NCI-H2107 (cell line): ENCODE data around the gene HSP90AB1.

ENCODE experiments used
- DNase-seq: peaks from one replicate; lab custom pipeline; 2025; lab: John Stamatoyannopoulos, UW

The HSP90AB1 gene

DNA sequence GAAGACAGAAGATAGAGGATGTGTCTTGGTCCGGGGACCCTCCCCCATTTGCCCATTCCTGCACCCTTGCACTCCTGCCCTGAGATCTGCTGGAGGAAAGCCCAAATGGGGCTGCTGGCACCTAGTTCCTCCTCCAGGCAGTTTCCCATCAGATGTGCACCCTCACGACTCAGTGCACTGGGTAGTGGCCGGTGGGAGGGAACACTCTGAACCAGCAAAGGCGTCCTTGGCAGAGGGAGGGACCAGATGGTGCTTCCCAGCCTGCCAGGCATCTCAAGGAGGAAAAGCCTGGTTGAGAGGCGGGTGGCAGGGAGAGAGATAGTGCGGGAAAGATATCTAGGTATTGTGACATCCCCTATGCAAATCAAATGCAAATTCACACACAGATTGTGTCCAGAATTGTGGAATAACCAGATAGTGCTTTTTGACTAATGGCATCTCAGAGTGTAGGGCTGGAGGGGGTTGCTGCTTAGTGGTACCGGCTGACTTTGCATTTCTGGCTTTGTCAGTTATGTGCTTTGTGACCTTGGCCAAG is 42.9 kb downstream of the HSP90AB1 start:
- no peak for DNase-seq

- DNase-seq, result no peak
These were observed 44.9 kb downstream of the HSP90AB1 start for GRCh38 chr6:44291841-44292240.

DNA sequence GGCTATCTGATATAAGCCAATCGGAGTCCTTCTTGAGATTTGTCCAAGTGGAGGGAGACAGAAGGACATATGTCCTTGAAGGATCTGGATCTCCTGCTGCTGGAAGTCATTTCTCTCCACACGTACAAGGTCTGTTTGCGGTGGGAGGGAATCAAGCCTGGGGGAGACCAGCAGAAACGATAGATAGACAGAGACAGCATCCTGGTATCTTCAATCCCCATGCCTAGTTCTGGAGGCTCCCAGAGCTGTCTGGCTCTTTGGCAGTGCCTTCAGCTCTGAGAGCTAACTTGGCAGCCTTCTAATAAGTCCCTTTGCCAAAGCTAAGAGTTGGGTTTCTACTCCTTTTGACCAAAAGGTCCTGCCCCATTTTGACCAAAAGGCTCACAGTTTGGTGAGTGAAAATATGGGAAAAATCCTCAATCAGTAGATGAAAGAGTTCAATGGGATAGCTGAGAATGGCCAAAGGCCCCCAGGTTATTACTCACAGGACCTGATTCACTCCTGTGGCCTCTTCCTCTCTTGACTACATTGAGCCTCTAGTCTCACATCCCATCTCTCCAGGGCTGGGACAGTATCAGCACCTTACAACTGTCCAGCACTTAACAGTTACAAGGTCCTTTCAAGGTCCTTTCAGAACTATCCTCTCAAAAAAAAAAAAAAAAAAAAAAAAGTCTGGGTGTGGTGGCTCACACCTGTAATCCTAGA is 45.9 kb downstream of the HSP90AB1 start:
- DNase-seq, result no peak

DNA sequence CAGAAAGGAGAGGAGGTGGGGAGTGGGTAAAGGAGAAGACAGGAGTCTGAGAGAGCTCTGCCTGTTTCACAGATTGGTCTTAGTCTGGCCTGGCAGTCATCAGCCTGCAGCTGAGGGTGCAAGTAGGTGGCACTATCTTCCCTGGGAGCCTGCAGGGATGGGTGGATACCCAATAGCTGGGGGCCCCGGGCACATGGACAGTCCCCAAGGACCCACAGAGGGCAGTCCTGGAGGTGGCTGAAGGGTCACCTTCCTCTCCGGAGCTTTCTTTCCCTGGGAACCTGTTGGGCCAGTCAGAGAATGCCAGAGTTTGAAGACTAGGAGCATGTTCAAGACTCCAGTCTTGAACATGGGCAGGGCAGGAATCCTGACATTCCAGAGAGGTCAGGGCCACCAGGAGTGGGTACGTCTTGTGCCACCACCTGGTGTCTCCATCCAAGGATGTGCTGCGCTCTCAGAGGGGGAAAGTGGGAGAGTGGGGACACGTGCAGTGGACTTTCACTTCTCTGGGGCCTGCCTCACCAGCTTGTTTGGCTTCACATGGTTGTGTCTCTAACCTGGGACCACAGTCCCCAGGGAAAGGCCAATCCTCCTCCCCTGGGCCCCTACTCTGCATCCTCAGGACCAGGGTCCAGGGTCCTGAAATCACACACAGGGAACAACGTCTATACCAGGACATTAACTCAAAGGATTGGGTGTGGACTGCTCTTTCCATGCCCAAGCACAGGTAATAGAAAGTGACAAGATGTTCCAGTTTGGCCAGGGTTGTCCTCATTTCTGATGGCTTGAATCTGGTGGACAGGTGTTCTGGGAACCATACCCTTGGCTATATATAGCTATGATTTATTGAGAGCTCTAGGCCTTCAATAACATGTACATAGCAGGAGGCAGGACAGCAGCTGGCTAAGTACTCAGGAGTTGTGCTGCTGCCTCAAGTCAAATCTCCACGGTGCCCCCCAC is 48.2 kb downstream of the HSP90AB1 start:
- DNase-seq, result no peak

DNA sequence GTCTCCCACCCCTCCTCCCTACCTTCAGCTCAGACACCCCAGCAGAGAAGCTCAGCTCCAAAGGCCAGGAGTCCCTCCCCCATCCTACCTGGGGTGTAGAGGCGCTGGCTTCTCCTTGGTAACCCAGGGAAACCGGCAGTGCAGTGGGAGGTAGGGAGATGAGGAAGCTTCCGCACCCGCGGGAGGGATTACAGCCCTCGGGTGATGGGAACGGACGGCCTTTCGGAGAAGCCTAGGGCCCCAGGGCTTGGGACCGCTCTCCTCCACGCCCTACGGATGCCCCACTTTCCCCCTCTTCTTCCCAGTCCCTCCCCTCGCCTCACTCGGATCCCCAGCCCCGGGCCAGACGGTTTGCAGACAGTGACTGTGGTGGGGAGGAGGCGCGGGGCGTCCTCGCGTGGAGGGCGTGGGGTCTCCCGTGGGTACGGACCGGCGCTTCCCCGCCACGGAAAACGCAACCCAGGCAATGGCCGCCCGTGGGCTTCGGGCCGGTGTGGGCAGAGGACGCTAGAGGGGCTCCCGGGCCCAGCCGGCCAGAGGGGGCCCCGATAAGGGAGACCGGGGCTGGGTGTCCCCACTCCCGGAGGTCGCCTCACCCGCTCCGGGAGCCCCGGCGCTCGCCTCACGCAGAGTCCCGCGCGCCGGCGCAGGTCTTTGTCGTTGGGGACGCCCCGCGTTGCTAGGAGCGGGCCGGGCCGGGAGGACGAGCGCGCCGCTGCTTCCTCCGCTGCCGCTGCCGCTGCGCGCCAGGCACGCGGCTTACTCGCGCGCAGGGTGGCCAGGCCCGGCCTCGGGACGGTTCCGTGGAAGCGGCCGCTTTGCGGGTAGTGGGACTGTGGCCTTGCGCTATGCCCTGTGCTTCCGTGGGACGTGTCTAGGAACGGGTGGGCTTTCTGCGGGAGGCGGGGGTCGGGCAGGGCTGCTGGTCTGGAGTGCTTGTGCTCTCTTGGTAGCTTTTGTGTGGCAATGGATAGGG is 50.5 kb downstream of the HSP90AB1 start:
- DNase-seq, result no peak

- DNase-seq, result no peak
These were observed 51.3 kb downstream of the HSP90AB1 start for GRCh38 chr6:44298055-44298803.

DNA sequence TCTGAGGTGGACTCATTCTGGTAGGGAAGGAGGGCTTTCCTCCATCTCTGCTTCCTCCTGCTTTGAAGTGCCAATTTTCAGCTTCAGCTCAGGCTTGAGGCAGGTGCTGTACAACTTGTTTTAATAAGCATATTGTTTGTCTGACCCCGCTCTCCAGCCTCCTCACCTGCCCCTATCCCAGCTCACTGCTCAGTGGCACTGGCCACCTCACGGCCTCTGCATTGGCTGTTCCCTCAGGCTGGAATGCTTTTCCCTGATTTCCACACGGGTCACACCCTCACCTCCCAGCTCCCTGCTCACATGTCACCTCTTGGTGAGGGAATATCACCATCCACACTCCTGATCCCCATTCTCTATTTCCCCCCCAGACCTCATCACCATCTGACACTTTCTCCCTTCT is 52.0 kb downstream of the HSP90AB1 start:
- DNase-seq, result no peak

GRCh38 chr6:44300292-44300823 is 53.5 kb downstream of the HSP90AB1 start:
- no peak for DNase-seq

DNA sequence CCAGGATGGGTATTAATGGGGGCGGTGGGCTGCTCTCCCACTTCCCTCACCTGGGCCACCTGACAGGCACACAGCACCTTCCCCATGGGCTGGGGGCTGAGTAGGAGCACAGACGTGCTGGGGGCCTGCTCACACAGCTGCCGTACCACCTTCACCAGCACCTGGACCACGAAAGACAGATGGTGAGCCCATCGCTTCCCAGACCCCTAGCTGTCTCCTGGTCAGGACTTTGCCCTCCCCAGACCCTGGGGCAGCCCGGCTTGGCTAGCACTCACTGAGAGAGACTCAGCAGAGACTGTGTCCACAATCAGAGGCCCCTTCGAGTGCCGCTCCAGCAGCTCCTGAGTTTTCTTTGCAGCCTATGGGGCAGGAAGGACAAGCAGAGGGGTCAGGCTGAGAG is 54.2 kb downstream of the HSP90AB1 start:
- no peak for DNase-seq

GRCh38 chr6:44301782-44302564 is 55.1 kb downstream of the HSP90AB1 start:
- DNase-seq, result no peak

- DNase-seq, result no peak
These were observed 56.0 kb downstream of the HSP90AB1 start for GRCh38 chr6:44302856-44303255.
